Neural progenitor cell (in vitro differentiated cells): ENCODE data around the gene CELSR3. TPM values are rescaled to one million over a fixed set of nuclear protein-coding genes. Genes with fewer than 3 reads are reported as not detected.
A peak's percentile ranks its signal among the peaks of the same experiment; 100 is the strongest.

Experiments used
- DNase-seq: peaks from one replicate; pipeline ENCODE4 v3.0.0-alpha.2; 2016; ENCODE audit warnings: low spot score
- H2AFZ ChIP-seq: fragments of 200-600 bp; sonication (generic); replicated peaks from 2 replicates; pipeline ENCODE4 v1.6.1; 2016; ENCODE audit warnings: antibody characterized with exemption
- H3F3A ChIP-seq: fragments of 200-600 bp; sonication (generic); 2 replicates; pipeline ENCODE4 v1.6.1; 2016; ENCODE audit warnings: antibody characterized with exemption, low read depth
- H3K27ac ChIP-seq: fragments of 200-600 bp; sonication (generic); 2 replicates; pipeline ENCODE4 v1.5.1; 2016; ENCODE audit warnings: mild to moderate bottlenecking
- H3K27me3 ChIP-seq: fragments of 200-600 bp; sonication (generic); 2 replicates; pipeline ENCODE4 v1.6.1; 2016; ENCODE audit warnings: mild to moderate bottlenecking, moderate library complexity
- H3K36me3 ChIP-seq: fragments of 200-600 bp; sonication (generic); 2 replicates; pipeline ENCODE4 v1.5.1; 2016
- H3K4me1 ChIP-seq: fragments of 200-600 bp; sonication (generic); 2 replicates; pipeline ENCODE4 v1.6.1; 2016; ENCODE audit warnings: mixed run types
- H3K4me2 ChIP-seq: fragments of 200-600 bp; sonication (generic); 2 replicates; pipeline ENCODE4 v1.6.1; 2016
- H3K4me3 ChIP-seq: fragments of 200-600 bp; sonication (generic); 2 replicates; pipeline ENCODE4 v1.5.1; 2016
- H3K79me2 ChIP-seq: fragments of 200-600 bp; sonication (generic); 2 replicates; pipeline ENCODE4 v1.6.1; 2016; ENCODE audit warnings: low read depth
- H3K9ac ChIP-seq: fragments of 200-600 bp; sonication (generic); 2 replicates; pipeline ENCODE4 v1.6.1; 2016
- H3K9me3 ChIP-seq: fragments of 200-600 bp; sonication (generic); 2 replicates; pipeline ENCODE4 v1.5.1; 2016; ENCODE audit warnings: low read depth
- H4K20me1 ChIP-seq: fragments of 200-600 bp; sonication (generic); 2 replicates; pipeline ENCODE4 v1.6.1; 2016; ENCODE audit warnings: low read depth
- H3K27ac Mint-ChIP-seq: 3 replicates; pipeline ENCODE4 v1.8.0; 2021; ENCODE audit warnings: mixed read lengths
- H3K27me3 Mint-ChIP-seq: 2 replicates; pipeline ENCODE4 v1.8.0; 2022; ENCODE audit warnings: low read depth, mild to moderate bottlenecking, inconsistent platforms, moderate library complexity, mixed read lengths; ENCODE audit not compliant: insufficient read depth
- H3K36me3 Mint-ChIP-seq: 3 replicates; pipeline ENCODE4 v1.8.0; 2021; ENCODE audit warnings: mixed read lengths
- H3K4me1 Mint-ChIP-seq: 3 replicates; pipeline ENCODE4 v1.8.0; 2021; ENCODE audit warnings: mixed read lengths
- H3K4me3 Mint-ChIP-seq: 3 replicates; pipeline ENCODE4 v1.8.0; 2021; ENCODE audit warnings: mild to moderate bottlenecking, moderate library complexity, mixed read lengths
- H3K9me3 Mint-ChIP-seq: 3 replicates; pipeline ENCODE4 v1.8.0; 2020; ENCODE audit warnings: mixed read lengths
- CTCF ChIP-seq: fragments of 200-600 bp; sonication (generic); IDR thresholded peaks from 2 replicates; pipeline ENCODE4 v1.5.1; 2017; ENCODE audit warnings: antibody characterized with exemption, mild to moderate bottlenecking
- EZH2 ChIP-seq: fragments of 200-600 bp; sonication (generic); IDR thresholded peaks from 2 replicates; pipeline ENCODE4 v1.6.1; 2017; ENCODE audit warnings: antibody characterized with exemption, mild to moderate bottlenecking, moderate library complexity
- EZH2phosphoT487 ChIP-seq: fragments of 200-600 bp; sonication (generic); IDR thresholded peaks from 2 replicates; pipeline ENCODE4 v1.6.1; 2017; ENCODE audit warnings: antibody characterized with exemption
- total RNA-seq: library from RNA; depleted of rRNA; stranded (reverse); fragments of >200 nt; gene quantifications from 2 replicates; pipeline ENCODE4 v1.2.3, GENCODE V29; 2015; ENCODE audit warnings: low replicate concordance

Gene CELSR3
- total RNA-seq, 1 donor from 2014 or later, result 9.9 TPM

GRCh38 chr3:48631516-48632448 lies 30.9 kb downstream of the CELSR3 start:
- Histone ChIP-seq H3F3A (peaks cover 21% of the 10 kb centered on the region), H3K9me3 (no peaks in the 10 kb centered on the region), H3K4me3 (no peak overlapping the region), H3K4me2 (no peak overlapping the region), H3K79me2 (peaks cover 14% of the 10 kb centered on the region), H3K9ac (no peak overlapping the region), H3K27ac (no peak overlapping the region), H3K36me3 (no peaks in the 10 kb centered on the region), H4K20me1 (peaks cover 24% of the 10 kb centered on the region), H2AFZ (no peak overlapping the region), H3K27me3 (no peaks in the 10 kb centered on the region), H3K4me1 (peaks cover 16% of the 10 kb centered on the region)
- H3K4me3 Mint-ChIP-seq, result no peak overlapping the region
- H3K27ac Mint-ChIP-seq, result no peak overlapping the region
- H3K27me3 Mint-ChIP-seq, result peaks cover 11% of the 10 kb centered on the region
- TF ChIP-seq CTCF (no peak), EZH2phosphoT487 (no peak), EZH2 (no peak)
- peaks cover 29% of the 10 kb centered on the region for H3K4me1 Mint-ChIP-seq
- peaks cover 28% of the 10 kb centered on the region for H3K36me3 Mint-ChIP-seq
- DNase-seq, result no peak
- H3K9me3 Mint-ChIP-seq, result no peaks in the 10 kb centered on the region

- Histone ChIP-seq H3F3A (peaks cover 12% of the 10 kb centered on the region), H4K20me1 (peaks cover 29% of the 10 kb centered on the region), H3K4me1 (peaks cover 6% of the 10 kb centered on the region), H3K27me3 (no peaks in the 10 kb centered on the region), H2AFZ (no peak overlapping the region), H3K79me2 (peaks cover 14% of the 10 kb centered on the region), H3K9me3 (no peaks in the 10 kb centered on the region), H3K4me3 (no peak overlapping the region), H3K27ac (no peak overlapping the region), H3K9ac (no peak overlapping the region), H3K36me3 (no peaks in the 10 kb centered on the region), H3K4me2 (no peak overlapping the region)
- Mint-ChIP-seq H3K9me3 (no peaks in the 10 kb centered on the region), H3K36me3 (peaks cover 32% of the 10 kb centered on the region), H3K4me3 (no peak overlapping the region), H3K27ac (no peak overlapping the region), H3K4me1 (peaks cover 26% of the 10 kb centered on the region), H3K27me3 (peaks cover 8% of the 10 kb centered on the region)
- no peak for TF ChIP-seq EZH2phosphoT487
- TF ChIP-seq CTCF, result no peak
- no peak for TF ChIP-seq EZH2
- no peak for DNase-seq
Observed at GRCh38 chr3:48630833-48631232, 31.9 kb downstream of the CELSR3 start.

GRCh38 chr3:48630407-48630806 lies 32.3 kb downstream of the CELSR3 start:
- no peak overlapping the region for H3K4me3 ChIP-seq
- Mint-ChIP-seq H3K36me3 (peaks cover 32% of the 10 kb centered on the region), H3K27ac (no peak overlapping the region), H3K4me3 (peak overlapping the region; percentile 61), H3K27me3 (peaks cover 8% of the 10 kb centered on the region), H3K9me3 (no peaks in the 10 kb centered on the region), H3K4me1 (peaks cover 26% of the 10 kb centered on the region)
- no peak overlapping the region for H2AFZ ChIP-seq
- no peak for DNase-seq
- peaks cover 8% of the 10 kb centered on the region for H3F3A ChIP-seq
- no peaks in the 10 kb centered on the region for H3K36me3 ChIP-seq
- no peak overlapping the region for H3K27ac ChIP-seq
- peaks cover 6% of the 10 kb centered on the region for H3K4me1 ChIP-seq
- H3K4me2 ChIP-seq, result no peak overlapping the region
- no peak overlapping the region for H3K9ac ChIP-seq
- no peaks in the 10 kb centered on the region for H3K9me3 ChIP-seq
- no peak for TF ChIP-seq EZH2
- no peak for TF ChIP-seq CTCF
- TF ChIP-seq EZH2phosphoT487, result no peak
- H3K79me2 ChIP-seq, result peaks cover 14% of the 10 kb centered on the region
- peaks cover 29% of the 10 kb centered on the region for H4K20me1 ChIP-seq
- H3K27me3 ChIP-seq, result no peaks in the 10 kb centered on the region
